PC-9 (cell line): Measurements from ENCODE around the gene FEN1. TPM values are rescaled to one million over a fixed set of nuclear protein-coding genes. Genes with fewer than 3 reads are reported as not detected.

ENCODE experiments used
- BruUV-seq: library from RNA; stranded (reverse); fragments of 400-500 nt; replicated peaks from 2 replicates; lab custom pipeline; 2021; lab: Mats Ljungman, UMichigan
- CTCF ChIA-PET: fragments of 300-600 bp; sonication (Branson Sonifier 250); formaldehyde crosslinking; loops from one replicate; lab custom pipeline; 2022; ENCODE audit warnings: antibody characterized with exemption; lab: Charles Lee
- POLR2A ChIA-PET: fragments of 300-600 bp; sonication (Branson Sonifier 250); formaldehyde crosslinking; loops from one replicate; lab custom pipeline; 2022; ENCODE audit warnings: antibody characterized with exemption; ENCODE audit not compliant: unreplicated experiment; lab: Charles Lee
- DNase-seq, 2 experiments: peaks; one replicate each; pipeline versions ENCODE4 v3.0.0 to v3.0.0-alpha.2; 2015 to 2022; ENCODE audit warnings: mixed read lengths in 1 of 2
- H2AFZ ChIP-seq: fragments of 200-600 bp; sonication (generic); 2 replicates; pipeline ENCODE4 v1.8.1; 2017; ENCODE audit warnings: antibody characterized with exemption
- H3F3A ChIP-seq: fragments of 200-600 bp; sonication (generic); 2 replicates; pipeline ENCODE4 v1.8.1; 2017; ENCODE audit warnings: antibody characterized with exemption, mild to moderate bottlenecking, low read depth; ENCODE audit not compliant: insufficient read depth
- H3K27ac ChIP-seq: fragments of 200-600 bp; sonication (generic); 2 replicates; pipeline ENCODE4 v1.6.1; 2016; ENCODE audit warnings: mixed run types
- H3K27me3 ChIP-seq: fragments of 200-600 bp; sonication (generic); 2 replicates; pipeline ENCODE4 v1.6.1; 2016; ENCODE audit warnings: low read depth, mixed run types; ENCODE audit not compliant: insufficient read depth
- H3K36me3 ChIP-seq: fragments of 200-600 bp; sonication (generic); 2 replicates; pipeline ENCODE4 v1.6.1; 2016; ENCODE audit warnings: low read depth, mixed run types
- H3K4me1 ChIP-seq: fragments of 200-600 bp; sonication (generic); replicated peaks from 2 replicates; pipeline ENCODE4 v1.6.1; 2016; ENCODE audit warnings: mixed run types; ENCODE audit not compliant: insufficient read depth
- H3K4me2 ChIP-seq: fragments of 200-600 bp; sonication (generic); 2 replicates; pipeline ENCODE4 v1.6.1; 2017; ENCODE audit warnings: mixed run types
- H3K4me3 ChIP-seq: fragments of 200-600 bp; sonication (generic); 2 replicates; pipeline ENCODE4 v1.6.1; 2016; ENCODE audit warnings: mixed run types
- H3K79me2 ChIP-seq: fragments of 200-600 bp; sonication (generic); 2 replicates; pipeline ENCODE4 v1.6.1; 2017; ENCODE audit warnings: low read depth, mixed run types
- H3K9me2 ChIP-seq: fragments of 200-600 bp; sonication (generic); 2 replicates; pipeline ENCODE4 v1.8.1; 2017; ENCODE audit warnings: mild to moderate bottlenecking; ENCODE audit not compliant: insufficient read depth
- H3K9me3 ChIP-seq: fragments of 200-600 bp; sonication (generic); 2 replicates; pipeline ENCODE4 v1.8.1; 2016; ENCODE audit warnings: low read depth; ENCODE audit not compliant: insufficient read depth
- H4K20me1 ChIP-seq: fragments of 200-600 bp; sonication (generic); 2 replicates; pipeline ENCODE4 v1.8.1; 2017; ENCODE audit not compliant: insufficient read depth
- EZH2 ChIP-seq: fragments of 200-600 bp; sonication (generic); IDR thresholded peaks from 2 replicates; pipeline ENCODE4 v1.8.0; 2017; ENCODE audit warnings: antibody characterized with exemption, low read depth
- intact Hi-C: fragments of 100-400 bp; cut with micrococcal nuclease; formaldehyde crosslinking; loops from one replicate; pipeline ENCODE4 v1.10.0; 2022; ENCODE audit not compliant: unreplicated experiment
- total RNA-seq: library from RNA; stranded (reverse); gene quantifications from 2 replicates; pipeline ENCODE4 v1.2.3, GENCODE V29; 2021
- TF ChIP-seq, protein P1 (sequence below): fragments of 200-600 bp; sonication (generic); conservative IDR thresholded peaks from 2 replicates; pipeline ENCODE4 v1.6.1; 2017; ENCODE audit warnings: mixed run types, antibody characterized with exemption, mild to moderate bottlenecking, moderate library complexity

FEN1 gene
- total RNA-seq, 1 experiment from 2014 or later, result 60.9 TPM

DNA sequence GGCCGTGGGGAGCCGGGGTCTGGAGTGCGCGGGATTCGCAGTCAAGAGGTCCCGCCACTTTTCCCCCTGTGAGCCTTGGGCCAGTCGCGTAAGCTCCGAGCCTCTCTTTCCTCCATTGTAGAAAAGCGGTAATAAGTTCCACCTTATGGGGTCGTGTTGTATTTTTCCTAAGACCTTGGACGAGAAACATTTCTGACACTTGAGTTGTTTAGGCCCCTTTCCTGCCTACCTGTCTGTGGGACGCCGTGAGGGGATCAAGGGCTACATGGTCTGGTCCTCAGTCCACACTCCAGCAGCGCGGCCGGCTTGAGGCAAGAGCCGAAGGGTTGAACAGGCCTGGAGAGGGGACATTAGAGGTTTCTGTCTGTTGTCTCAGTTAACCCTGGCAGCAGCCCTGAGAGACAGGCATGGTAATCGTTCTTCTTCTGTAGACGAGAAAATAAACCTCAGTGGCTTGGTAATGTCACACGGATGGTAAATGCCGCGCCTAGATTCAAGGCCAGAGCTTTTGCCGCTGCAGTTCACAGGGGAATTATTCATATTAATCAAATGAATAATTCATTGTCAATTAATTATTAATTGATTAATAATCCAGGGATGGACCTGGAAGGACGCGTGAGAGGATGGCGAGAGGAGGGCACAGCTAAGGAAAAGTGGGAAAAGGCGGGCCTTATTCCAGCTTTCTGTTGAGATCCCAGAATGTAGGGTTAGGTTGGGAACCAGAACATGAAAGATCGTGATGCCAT, 545 bp downstream of the FEN1 start:
- Histone ChIP-seq H3K4me3 (peak overlapping the region; percentile 72), H3F3A (peaks cover 15% of the 10 kb centered on the region; the same call in 1 of the 2 replicates), H4K20me1 (no peaks in the 10 kb centered on the region; the same call in 1 of the 2 replicates), H3K27me3 (no peaks in the 10 kb centered on the region), H3K4me1 (peaks cover 20% of the 10 kb centered on the region), H3K9me2 (no peaks in the 10 kb centered on the region), H2AFZ (peak overlapping the region; percentile 84), H3K27ac (peak overlapping the region; percentile 81), H3K9me3 (no peaks in the 10 kb centered on the region), H3K4me2 (peak overlapping the region; percentile 95), H3K36me3 (peaks cover 24% of the 10 kb centered on the region), H3K79me2 (peaks cover 80% of the 10 kb centered on the region)
- BruUV-seq, result TSS peak; percentile 46
- intact Hi-C loops, result loop anchor here (5.0 to 10.0 kb wide), 3 partner anchors 46 to 329 kb away; partner anchors contain the start of gene INCENP
- no peak for TF ChIP-seq EZH2
- TF ChIP-seq, protein P1, sequence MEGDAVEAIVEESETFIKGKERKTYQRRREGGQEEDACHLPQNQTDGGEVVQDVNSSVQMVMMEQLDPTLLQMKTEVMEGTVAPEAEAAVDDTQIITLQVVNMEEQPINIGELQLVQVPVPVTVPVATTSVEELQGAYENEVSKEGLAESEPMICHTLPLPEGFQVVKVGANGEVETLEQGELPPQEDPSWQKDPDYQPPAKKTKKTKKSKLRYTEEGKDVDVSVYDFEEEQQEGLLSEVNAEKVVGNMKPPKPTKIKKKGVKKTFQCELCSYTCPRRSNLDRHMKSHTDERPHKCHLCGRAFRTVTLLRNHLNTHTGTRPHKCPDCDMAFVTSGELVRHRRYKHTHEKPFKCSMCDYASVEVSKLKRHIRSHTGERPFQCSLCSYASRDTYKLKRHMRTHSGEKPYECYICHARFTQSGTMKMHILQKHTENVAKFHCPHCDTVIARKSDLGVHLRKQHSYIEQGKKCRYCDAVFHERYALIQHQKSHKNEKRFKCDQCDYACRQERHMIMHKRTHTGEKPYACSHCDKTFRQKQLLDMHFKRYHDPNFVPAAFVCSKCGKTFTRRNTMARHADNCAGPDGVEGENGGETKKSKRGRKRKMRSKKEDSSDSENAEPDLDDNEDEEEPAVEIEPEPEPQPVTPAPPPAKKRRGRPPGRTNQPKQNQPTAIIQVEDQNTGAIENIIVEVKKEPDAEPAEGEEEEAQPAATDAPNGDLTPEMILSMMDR, result no peak
- no peak for DNase-seq
- POLR2A ChIA-PET, result interaction anchor here (0.6 to 1.0 kb wide), 6 partner anchors 12 to 884 kb away, joined by 3 to 8 read pairs (median 6); partner anchors contain the start of genes FADS2 and INCENP
- CTCF ChIA-PET, result interaction anchor here (0.6 kb wide), 1 partner anchor 351 kb away, joined by 3 read pairs; no protein-coding TSS in a partner anchor

DNA sequence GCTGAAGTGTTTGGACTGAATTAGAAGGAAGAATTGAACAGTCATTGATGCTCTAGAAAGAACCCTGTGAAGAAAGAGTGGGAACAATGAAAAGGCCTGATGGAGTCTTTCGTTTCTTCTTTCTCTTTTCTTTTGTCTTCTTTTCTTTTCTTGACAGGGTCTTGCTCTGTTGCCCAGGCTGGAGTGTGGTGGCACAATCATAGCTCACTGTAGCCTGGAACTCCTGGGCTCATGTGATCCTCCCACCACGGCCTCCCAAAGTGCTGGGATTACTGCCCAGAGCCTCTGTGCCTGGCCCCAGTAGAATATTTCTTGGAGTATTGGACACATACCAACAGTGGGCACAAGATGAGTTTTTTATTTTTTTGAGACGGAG, 1.1 kb downstream of the FEN1 start:
- Histone ChIP-seq H4K20me1 (no peaks in the 10 kb centered on the region; the same call in 1 of the 2 replicates), H3K9me2 (no peaks in the 10 kb centered on the region), H3F3A (peaks cover 20% of the 10 kb centered on the region; the same call in 1 of the 2 replicates), H3K4me3 (peak overlapping the region; percentile 72), H2AFZ (no peak overlapping the region; the same call in 1 of the 2 replicates), H3K4me1 (peaks cover 20% of the 10 kb centered on the region), H3K27me3 (no peaks in the 10 kb centered on the region), H3K27ac (no peak overlapping the region), H3K79me2 (peaks cover 85% of the 10 kb centered on the region), H3K36me3 (peaks cover 20% of the 10 kb centered on the region), H3K9me3 (no peaks in the 10 kb centered on the region), H3K4me2 (peak overlapping the region; percentile 95)
- no peak for TF ChIP-seq EZH2
- TF ChIP-seq, protein P1, result no peak
- CTCF ChIA-PET, result interaction anchor here (0.6 kb wide), 2 partner anchors 267 to 350 kb away, joined by 3 to 6 read pairs; no protein-coding TSS in a partner anchor
- intact Hi-C loops, result loop anchor here (5.0 to 10.0 kb wide), 3 partner anchors 47 to 328 kb away; partner anchors contain the start of gene INCENP
- POLR2A ChIA-PET, result interaction anchor here (0.7 kb wide), 2 partner anchors 12 to 22 kb away, joined by 5 to 8 read pairs; no protein-coding TSS in a partner anchor
- BruUV-seq, result no TSS peak
- no peak for DNase-seq

DNA sequence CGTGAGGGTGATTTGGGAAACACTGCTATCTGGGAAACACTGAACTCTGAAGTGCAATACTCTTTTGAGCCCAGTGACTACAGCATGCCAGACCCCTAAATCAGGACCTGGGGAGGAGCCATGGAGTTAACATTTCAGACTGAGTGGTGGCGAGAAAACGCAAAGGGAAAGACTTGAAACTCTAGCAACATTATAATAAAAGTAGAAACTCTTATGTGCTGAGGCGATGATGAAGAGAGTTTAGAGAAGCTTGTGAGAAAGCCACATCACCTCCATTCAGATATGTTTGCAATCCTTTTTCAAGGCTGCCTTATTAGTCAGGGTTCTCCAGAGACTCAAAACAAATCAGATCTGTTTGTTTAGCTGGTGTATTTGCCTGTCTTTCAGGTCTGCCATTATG, 1.9 kb downstream of the FEN1 start:
- H3K79me2 ChIP-seq, result peaks cover 80% of the 10 kb centered on the region
- no peaks in the 10 kb centered on the region; the same call in 1 of the 2 replicates for H4K20me1 ChIP-seq
- no peak overlapping the region for H3K27ac ChIP-seq
- intact Hi-C loops, result loop anchor here (5.0 to 10.0 kb wide), 3 partner anchors 47 to 328 kb away; partner anchors contain the start of gene INCENP
- no peaks in the 10 kb centered on the region for H3K9me2 ChIP-seq
- peak overlapping the region; percentile 33 for H3K4me2 ChIP-seq
- ChIA-PET POLR2A (interaction anchor here (0.7 kb wide), 1 partner anchor 21 kb away, joined by 5 read pairs; no protein-coding TSS in a partner anchor), CTCF (no interaction called here)
- H3K9me3 ChIP-seq, result no peaks in the 10 kb centered on the region
- BruUV-seq, result no TSS peak
- no peak for DNase-seq
- peaks cover 26% of the 10 kb centered on the region; the same call in 1 of the 2 replicates for H3F3A ChIP-seq
- H3K4me3 ChIP-seq, result no peak overlapping the region
- H3K4me1 ChIP-seq, result peaks cover 20% of the 10 kb centered on the region
- H2AFZ ChIP-seq, result no peak overlapping the region
- no peak for TF ChIP-seq EZH2
- TF ChIP-seq, protein P1, result no peak
- H3K27me3 ChIP-seq, result no peaks in the 10 kb centered on the region
- H3K36me3 ChIP-seq, result peaks cover 12% of the 10 kb centered on the region
